Raji (cell line): ENCODE measurements around the gene PODXL2.

ENCODE experiments used
- POLR2A ChIP-seq: IDR thresholded peaks from 2 replicates; pipeline ENCODE4 v1.6.1; 2011; ENCODE audit warnings: low read depth, low read length, control low read depth; ENCODE audit not compliant: insufficient read depth

PODXL2 gene

GRCh38 chr3:127637971-127638370 is 9.0 kb downstream of the PODXL2 start:
- no peak for TF ChIP-seq POLR2A

DNA sequence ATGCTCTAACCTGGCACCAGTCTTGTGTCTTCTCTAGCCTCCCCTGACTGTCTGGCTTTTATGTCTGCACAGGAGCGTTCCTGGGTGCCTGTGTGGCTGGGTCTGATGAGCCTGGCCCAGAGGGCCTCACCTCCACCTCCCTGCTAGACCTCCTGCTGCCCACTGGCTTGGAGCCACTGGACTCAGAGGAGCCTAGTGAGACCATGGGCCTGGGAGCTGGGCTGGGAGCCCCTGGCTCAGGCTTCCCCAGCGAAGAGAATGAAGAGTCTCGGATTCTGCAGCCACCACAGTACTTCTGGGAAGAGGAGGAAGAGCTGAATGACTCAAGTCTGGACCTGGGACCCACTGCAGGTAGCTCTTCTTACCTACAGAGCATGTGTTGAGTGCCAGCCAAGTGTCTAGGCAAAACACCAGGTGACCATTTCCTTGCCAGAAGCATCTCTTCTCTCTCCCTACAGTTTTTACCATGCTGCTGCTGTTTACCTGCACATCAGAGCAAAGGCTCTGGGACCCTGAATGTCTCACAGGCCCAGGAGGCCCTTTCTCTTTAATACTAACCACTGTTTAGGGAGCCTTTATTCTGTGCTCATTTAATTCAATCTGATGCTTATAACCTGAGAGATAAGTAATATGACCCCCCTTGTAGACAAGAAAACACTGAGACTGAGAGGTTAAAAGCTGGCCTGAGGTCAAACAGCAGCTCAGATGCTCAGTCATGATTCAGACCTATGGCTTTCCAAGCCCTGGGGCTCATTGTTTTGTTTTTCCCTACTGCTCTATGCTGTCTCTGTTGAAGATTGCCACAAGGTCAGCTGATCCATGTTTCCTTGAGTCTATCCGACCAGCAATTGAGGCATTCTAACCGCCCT is 10.4 kb downstream of the PODXL2 start:
- TF ChIP-seq POLR2A, result no peak

- no peak for TF ChIP-seq POLR2A
Observed at GRCh38 chr3:127640042-127640355, 11.0 kb downstream of the PODXL2 start.

- TF ChIP-seq POLR2A, result no peak
Observed at GRCh38 chr3:127644641-127645370, 15.8 kb downstream of the PODXL2 start.

DNA sequence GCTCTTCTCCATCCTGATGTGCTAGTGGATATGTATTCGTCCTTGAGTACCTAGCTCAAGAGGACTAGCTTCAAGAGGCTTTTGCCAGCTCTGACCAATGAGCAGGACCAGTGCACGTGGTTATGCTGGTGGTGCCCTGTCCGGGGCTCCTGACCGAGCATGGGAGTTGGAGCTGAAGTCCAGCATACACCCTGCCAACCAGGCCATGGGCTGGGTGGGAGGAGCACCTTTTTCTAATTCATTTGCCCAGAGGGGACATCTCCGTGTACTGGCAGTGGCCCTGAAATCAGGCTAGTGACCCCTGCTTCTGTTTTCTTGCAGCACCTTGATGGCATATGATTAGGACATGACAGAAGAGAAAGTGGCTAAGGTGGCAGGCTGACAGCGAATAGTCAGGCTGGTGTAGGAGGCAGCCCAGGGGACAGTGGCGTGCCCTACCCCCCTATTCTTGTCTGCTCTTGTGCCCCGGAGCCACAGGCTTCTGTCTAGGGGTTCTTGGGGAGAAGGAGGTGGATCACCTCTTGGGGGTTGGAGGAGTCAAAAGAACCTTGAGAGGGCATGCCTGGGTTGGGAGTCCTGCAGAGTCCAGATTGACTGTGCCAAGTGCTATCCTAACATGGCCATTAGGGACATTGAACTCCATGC is 16.5 kb downstream of the PODXL2 start:
- TF ChIP-seq POLR2A, result no peak

- TF ChIP-seq POLR2A, result no peak
Observed at GRCh38 chr3:127646501-127647046, 17.6 kb downstream of the PODXL2 start.

DNA sequence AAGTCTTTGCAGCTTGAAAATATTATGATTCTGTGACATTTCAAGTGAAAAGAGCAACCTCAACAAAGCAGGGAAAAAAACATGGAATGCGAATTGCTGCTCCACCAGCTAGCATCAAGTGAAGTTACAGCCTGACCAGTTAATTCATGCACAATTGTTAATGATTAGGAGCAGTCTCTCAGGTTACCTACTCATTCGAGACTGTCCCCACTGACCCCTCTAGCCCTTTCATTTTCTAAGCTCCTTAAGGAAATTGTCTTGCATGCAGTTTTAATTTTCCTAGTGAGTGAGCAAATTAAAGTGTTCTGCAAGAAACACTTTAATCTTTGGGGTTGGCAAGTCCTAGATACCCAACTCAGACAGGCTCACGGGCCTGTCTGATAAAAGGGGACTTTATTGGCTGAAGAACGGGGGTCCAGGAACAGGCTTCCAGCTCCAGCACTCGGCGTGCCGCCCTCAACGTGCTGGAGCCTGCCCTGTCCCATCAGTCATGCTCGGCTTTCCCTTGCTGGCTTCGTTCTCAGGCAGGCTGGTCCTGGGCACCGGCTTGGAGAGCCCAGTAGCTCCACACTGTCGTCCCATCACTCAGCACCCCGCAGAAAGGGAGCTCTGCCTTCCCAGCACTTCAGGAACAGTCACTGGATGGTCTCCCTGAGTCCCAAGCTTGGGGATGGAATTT is 18.3 kb downstream of the PODXL2 start:
- no peak for TF ChIP-seq POLR2A

DNA sequence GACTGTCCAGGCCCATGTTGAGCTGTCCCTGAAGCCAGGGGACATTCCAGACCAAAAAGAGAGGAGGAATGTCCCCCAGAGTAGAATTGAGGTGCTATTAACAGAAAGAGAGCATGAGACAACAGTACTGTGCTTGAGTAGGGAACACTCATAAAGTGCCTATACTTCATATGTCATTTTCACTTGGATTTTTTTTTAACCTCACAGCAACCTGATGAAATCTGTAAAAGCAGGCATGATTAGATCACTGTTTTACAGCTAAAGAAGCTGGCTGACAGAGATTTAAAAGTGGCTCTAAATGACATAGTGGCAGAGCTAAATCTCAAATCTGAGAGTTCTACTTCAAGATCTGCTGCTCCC is 18.8 kb downstream of the PODXL2 start:
- TF ChIP-seq POLR2A, result no peak

- no peak for TF ChIP-seq POLR2A
Observed at GRCh38 chr3:127650236-127650635, 21.3 kb downstream of the PODXL2 start.

DNA sequence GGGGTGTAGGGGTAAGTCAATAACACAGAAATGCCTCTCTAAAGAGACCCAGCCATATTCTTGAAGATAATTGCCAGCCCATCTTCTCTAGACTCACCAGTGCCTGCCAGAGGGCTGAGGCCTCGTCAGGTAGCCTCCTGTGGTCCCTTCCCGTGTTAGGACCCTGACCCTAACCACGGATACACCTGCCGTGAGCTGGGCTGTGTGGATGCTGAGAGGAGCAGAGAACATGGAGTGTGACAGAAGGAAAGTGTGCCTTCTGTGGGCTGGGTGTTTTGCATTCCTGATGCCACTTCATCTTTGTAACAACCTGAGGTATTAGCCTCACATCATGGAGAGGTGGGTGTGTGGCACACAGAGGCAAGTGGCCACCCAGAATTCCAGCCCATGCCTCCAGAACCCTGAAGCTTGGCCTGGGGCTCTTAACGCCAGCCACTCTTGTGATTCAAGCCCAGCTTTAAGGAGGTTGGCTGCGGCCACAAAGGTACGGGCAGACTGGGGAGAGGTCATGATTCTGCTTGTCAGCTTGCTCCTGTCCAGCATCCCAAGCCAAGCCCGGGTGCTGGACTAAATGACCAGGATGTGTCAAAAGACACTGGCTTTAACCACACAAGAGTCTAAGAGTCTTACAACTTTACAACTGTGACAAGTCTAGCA is 22.7 kb downstream of the PODXL2 start:
- no peak for TF ChIP-seq POLR2A

GRCh38 chr3:127652246-127652995 is 23.4 kb downstream of the PODXL2 start:
- no peak for TF ChIP-seq POLR2A

- no peak for TF ChIP-seq POLR2A
Observed at GRCh38 chr3:127654374-127654773, 25.4 kb downstream of the PODXL2 start.

DNA sequence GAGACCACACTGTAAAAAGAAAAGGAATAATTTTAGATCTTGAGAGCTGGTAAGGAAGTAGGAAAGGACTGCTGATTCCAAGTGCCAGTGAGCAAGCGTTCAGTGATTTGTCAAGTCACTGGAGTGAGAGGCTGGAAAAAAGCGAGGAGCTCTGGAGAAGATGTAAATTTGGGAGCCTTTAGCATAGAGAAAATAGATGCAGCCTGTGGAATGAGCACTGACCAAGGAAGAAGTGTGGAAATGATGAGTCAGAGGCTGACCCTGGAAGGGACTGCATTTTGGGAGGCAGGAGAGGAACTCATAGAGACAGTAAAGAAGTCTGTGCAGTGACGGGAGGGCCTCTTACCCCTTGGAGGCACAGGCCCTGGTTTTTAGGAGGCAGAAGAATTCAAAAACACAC is 26.7 kb downstream of the PODXL2 start:
- TF ChIP-seq POLR2A, result no peak

DNA sequence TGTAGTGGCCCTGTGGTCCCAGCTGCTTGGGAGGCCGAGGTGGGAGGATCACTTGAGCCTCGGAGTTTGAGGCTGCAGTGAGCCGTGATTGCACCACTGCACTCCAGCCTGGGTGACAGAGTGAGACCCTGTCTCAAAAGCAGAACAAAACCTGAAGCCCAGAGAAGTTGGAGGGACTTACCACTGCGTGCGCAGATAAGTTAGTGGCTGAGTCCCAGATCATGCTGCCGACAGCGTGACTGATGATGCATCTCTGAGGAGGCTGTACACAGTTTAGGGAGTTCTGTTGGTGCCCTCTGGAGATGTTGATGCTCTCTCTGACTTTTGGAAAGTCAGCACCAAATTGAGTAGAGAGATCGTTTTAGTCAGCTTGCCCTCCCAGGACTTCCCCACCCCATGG is 27.9 kb downstream of the PODXL2 start:
- TF ChIP-seq POLR2A, result no peak
